ENCODE data around the gene GPX4. TPM values are rescaled to one million over a fixed set of nuclear protein-coding genes. Genes with fewer than 3 reads are reported as not detected.

The GPX4 gene
- total and polyA plus RNA-seq, 9 of the 15 experiments (the other 6 are each of a cell fraction or from before 2014, with no cell fraction given), result 61.4 to 661 (median 349) TPM

DNA sequence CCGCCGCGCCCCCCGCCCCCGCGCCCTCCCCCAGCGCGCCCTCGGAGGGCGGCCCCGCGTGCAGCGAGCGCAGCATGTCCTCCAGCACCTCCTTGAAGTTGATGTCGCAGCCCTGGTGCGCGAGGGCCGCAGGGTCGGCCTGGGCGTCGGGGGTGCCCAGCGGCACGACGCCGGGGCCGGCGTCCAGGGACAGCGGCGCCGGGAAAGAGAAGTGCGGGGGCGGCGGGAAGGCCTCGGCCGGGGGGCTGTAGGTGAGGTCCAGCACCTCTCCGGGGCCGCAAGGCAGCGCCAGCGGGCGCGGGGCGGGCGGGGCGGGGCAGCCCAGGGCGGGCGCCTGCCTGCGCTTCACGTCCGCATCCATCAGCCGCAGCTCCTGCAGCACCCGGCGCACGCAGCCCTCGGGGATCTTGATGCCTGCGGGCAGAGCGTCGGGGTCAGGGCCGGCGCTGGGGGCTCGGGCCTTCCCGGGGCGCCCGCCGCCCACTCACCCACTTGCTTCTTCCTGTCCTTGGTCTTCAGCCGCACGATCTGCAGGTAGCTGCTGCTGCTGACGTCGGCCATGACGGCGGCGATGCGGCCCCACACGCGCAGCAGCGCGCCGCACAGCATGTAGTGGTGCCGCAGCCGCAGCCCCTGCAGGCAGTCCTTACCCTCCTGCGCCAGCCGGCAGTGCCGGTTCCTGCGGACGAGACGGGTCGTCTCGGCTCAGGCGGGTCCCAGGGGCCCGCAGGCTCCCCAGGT, 4.7 kb downstream of the GPX4 start:
- Histone ChIP-seq H3K4me3 (no peak overlapping the region), H3K9me1 (ENCODE audit: control insufficient read depth, insufficient read depth, low read length) (no peaks in the 10 kb centered on the region), H3K79me2 (ENCODE audit: control insufficient read depth, insufficient read depth, low read length) (peaks cover 26% of the 10 kb centered on the region), H3K27me3 (ENCODE audit: control insufficient read depth in 2 of 2, insufficient read depth in 2 of 2, low read length in 2 of 2) (no peaks in the 10 kb centered on the region), H4K20me1 (replicated peaks; ENCODE audit: control insufficient read depth, insufficient read depth, low read length) (no peaks in the 10 kb centered on the region; the same call in 1 of the 2 replicates), H2AFZ (ENCODE audit: low read depth, low read length) (no peak overlapping the region), H3K9ac (ENCODE audit: insufficient read depth in 1 of 2, low read depth in 2 of 2, low read length in 2 of 2) (no peak overlapping the region), H3K4me2 (ENCODE audit: insufficient read depth, low read length) (no peak overlapping the region), H3K27ac (ENCODE audit: extremely low read depth, low read depth, low read length) (no peak overlapping the region), H3K36me3 (ENCODE audit: control insufficient read depth, insufficient read depth, low read length) (peaks cover 68% of the 10 kb centered on the region; the same call in 2 of the 3 replicates), H3K4me1 (replicated peaks in 1 of 2; ENCODE audit: control insufficient read depth in 2 of 2, insufficient read depth in 2 of 2, low read length in 2 of 2) (peaks cover 10 to 91% of the 10 kb centered on the region in 2 experiments), H3K9me3 (replicated peaks; ENCODE audit: control insufficient read depth, insufficient read depth, low read depth, low read length) (no peaks in the 10 kb centered on the region)
- CTCF ChIA-PET (ENCODE audit: low intra/inter-chr PET ratio), result no interaction called here
- intact Hi-C loops (cut with micrococcal nuclease), result no loop called here
- FAIRE-seq (no peak), ATAC-seq (no peak), DNase-seq (ENCODE audit: extremely low read depth in 1 of 4, low spot score in 3 of 4) (no peak)
- WGBS (ENCODE audit: insufficient coverage, low coverage, missing lambda C conversion rate), result 100% methylated on average over 4 of the region's 89 CpGs
- POLR2A ChIA-PET, result interaction anchor here (1.0 kb wide), 1 partner anchor 13 kb away, joined by 3 read pairs; no protein-coding TSS in a partner anchor
- in situ Hi-C loops (cut with MboI), result no loop called here
- BruUV-seq (replicated peaks), result no TSS peak
- TF ChIP-seq, protein P1, sequence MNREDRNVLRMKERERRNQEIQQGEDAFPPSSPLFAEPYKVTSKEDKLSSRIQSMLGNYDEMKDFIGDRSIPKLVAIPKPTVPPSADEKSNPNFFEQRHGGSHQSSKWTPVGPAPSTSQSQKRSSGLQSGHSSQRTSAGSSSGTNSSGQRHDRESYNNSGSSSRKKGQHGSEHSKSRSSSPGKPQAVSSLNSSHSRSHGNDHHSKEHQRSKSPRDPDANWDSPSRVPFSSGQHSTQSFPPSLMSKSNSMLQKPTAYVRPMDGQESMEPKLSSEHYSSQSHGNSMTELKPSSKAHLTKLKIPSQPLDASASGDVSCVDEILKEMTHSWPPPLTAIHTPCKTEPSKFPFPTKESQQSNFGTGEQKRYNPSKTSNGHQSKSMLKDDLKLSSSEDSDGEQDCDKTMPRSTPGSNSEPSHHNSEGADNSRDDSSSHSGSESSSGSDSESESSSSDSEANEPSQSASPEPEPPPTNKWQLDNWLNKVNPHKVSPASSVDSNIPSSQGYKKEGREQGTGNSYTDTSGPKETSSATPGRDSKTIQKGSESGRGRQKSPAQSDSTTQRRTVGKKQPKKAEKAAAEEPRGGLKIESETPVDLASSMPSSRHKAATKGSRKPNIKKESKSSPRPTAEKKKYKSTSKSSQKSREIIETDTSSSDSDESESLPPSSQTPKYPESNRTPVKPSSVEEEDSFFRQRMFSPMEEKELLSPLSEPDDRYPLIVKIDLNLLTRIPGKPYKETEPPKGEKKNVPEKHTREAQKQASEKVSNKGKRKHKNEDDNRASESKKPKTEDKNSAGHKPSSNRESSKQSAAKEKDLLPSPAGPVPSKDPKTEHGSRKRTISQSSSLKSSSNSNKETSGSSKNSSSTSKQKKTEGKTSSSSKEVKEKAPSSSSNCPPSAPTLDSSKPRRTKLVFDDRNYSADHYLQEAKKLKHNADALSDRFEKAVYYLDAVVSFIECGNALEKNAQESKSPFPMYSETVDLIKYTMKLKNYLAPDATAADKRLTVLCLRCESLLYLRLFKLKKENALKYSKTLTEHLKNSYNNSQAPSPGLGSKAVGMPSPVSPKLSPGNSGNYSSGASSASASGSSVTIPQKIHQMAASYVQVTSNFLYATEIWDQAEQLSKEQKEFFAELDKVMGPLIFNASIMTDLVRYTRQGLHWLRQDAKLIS (CRISPR knock-in tag; IDR thresholded peaks at IDR 0.05), result no peak
- TF ChIP-seq ZNF354B (CRISPR knock-in tag; IDR thresholded peaks at IDR 0.05) (no peak), U2AF1 (optimal IDR thresholded peaks at IDR 0.05; ENCODE audit: low read depth, low read length) (no peak), PML (IDR thresholded peaks at IDR 0.05; ENCODE audit: low read length) (no peak), ELF4 (CRISPR knock-in tag; IDR thresholded peaks at IDR 0.05) (no peak), OTX1 (CRISPR knock-in tag; IDR thresholded peaks at IDR 0.05) (no peak), FOXK2 (conservative IDR thresholded peaks at IDR 0.05 in 1 of 2, IDR thresholded peaks at IDR 0.05 in 1 of 2; ENCODE audit: low read depth in 2 of 2) (no peak), PHB2 (IDR thresholded peaks at IDR 0.05; ENCODE audit: low read depth) (no peak), HNRNPL (IDR thresholded peaks at IDR 0.05; ENCODE audit: low read depth, low read length) (peak; percentile 32; the same call in 1 of the 2 replicates), PURB (CRISPR knock-in tag; IDR thresholded peaks at IDR 0.05; ENCODE audit: low read depth) (no peak), CCNT2 (IDR thresholded peaks at IDR 0.05; ENCODE audit: borderline replicate concordance, extremely low read depth, insufficient read length, low read depth, low read length) (peak; percentile 19), PREB (CRISPR knock-in tag; IDR thresholded peaks at IDR 0.05) (no peak), POLR2AphosphoS2 (IDR thresholded peaks at IDR 0.05; ENCODE audit: low read length) (no peak; the same call in 1 of the 2 replicates), CBX2 (IDR thresholded peaks at IDR 0.05; ENCODE audit: insufficient read depth, low read length, poor library complexity, severe bottlenecking) (no peak), NELFE (IDR thresholded peaks at IDR 0.05; ENCODE audit: insufficient read depth, insufficient read length) (no peak)
- TF ChIP-seq, protein P2, sequence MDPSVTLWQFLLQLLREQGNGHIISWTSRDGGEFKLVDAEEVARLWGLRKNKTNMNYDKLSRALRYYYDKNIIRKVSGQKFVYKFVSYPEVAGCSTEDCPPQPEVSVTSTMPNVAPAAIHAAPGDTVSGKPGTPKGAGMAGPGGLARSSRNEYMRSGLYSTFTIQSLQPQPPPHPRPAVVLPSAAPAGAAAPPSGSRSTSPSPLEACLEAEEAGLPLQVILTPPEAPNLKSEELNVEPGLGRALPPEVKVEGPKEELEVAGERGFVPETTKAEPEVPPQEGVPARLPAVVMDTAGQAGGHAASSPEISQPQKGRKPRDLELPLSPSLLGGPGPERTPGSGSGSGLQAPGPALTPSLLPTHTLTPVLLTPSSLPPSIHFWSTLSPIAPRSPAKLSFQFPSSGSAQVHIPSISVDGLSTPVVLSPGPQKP (CRISPR knock-in tag; IDR thresholded peaks at IDR 0.05), result no peak
